ENCODE data around the gene CHTOP.

GRCh38 chr1:153670859-153671627 lies 37.2 kb downstream of the CHTOP start, which contains the start of gene ILF2:
- TF ChIP-seq CTCF (IDR thresholded peaks at IDR 0.05; ENCODE audit: low read depth, low read length) = peak; percentile 41
- TF ChIP-seq EZH2phosphoT487 (IDR thresholded peaks at IDR 0.05; ENCODE audit: low read depth) = no peak
